ENCODE data around the gene CDC42BPA. TPM values are rescaled to one million over a fixed set of nuclear protein-coding genes. Genes with fewer than 3 reads are reported as not detected.

The CDC42BPA gene
- total and polyA plus RNA-seq, 2 experiments from 2014 or later = 28.6 to 39.1 TPM

DNA sequence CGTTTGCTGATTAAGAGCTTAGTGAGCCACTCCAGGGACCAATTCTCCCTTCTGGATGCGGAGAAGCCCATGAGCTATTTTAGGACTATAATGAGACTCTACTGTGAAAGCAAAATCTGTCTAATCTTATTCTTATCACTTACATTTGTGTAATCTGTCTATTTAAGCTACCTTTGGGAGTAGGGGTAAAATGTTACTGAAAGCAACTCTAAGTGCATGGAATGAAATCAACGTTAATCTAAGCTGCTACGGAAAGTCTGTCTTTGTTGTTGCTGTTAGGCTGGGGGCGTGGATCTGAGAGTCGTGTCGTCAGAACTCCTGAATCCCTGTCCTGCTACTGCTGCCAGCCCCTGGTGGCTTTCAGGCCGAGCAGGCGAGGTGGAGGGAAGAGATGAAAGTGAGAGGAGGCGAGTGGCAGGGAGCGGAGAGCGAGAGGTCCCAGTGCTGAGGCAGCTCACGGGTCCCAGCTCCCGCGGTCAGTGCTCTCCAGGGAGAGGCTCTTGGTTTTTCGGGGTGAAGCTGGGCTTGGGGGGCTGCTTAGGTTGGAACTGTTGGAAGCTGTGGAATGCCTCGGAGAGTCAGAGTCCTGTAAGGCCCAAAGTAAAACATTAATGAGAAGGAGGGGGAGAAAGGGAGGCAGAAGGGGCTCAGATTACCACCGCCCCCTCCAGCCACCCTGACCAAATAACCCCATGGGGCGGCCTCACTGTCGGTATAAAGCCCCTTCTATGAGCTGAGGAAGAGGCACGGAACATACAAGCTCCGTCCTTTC lies 324.3 kb downstream of the CDC42BPA start:
- DNase-seq = no peak
- no peak overlapping the region for H3K27ac ChIP-seq
- no peaks in the 10 kb centered on the region for H3K27me3 ChIP-seq (replicated peaks; ENCODE audit: insufficient read depth)
- H3K9me3 ChIP-seq (ENCODE audit: low read depth) = no peaks in the 10 kb centered on the region
- WGBS, 2 experiments (ENCODE audit: low coverage in 1 of 2, low lambda C conversion rate in 2 of 2, missing lambda C conversion rate in 2 of 2) = 78 to 80% methylated on average over 22 of the region's 22 CpGs
- in situ Hi-C loops (cut with MboI) = no loop called here
- H3K36me3 ChIP-seq (ENCODE audit: low read depth) = peaks cover 15% of the 10 kb centered on the region; the same call in 1 of the 2 replicates
- no peak overlapping the region for H3K4me2 ChIP-seq (ENCODE audit: unreplicated experiment)
- H3K4me3 ChIP-seq = no peak overlapping the region
- TF ChIP-seq EZH2 (IDR thresholded peaks at IDR 0.05; ENCODE audit: insufficient read depth, poor library complexity, severe bottlenecking) = no peak
- no peak for TF ChIP-seq EZH2phosphoT487 (IDR thresholded peaks at IDR 0.05; ENCODE audit: insufficient read depth, low read depth)
- no peak overlapping the region for H3K9ac ChIP-seq
- H3K9me2 ChIP-seq (ENCODE audit: insufficient read depth) = no peaks in the 10 kb centered on the region
- no peaks in the 10 kb centered on the region for H3F3A ChIP-seq (ENCODE audit: insufficient read depth)
- H3K4me1 ChIP-seq (ENCODE audit: insufficient read depth) = no peaks in the 10 kb centered on the region
- H4K20me1 ChIP-seq (ENCODE audit: insufficient read depth) = no peaks in the 10 kb centered on the region
- no peak overlapping the region for H2AFZ ChIP-seq
- H3K79me2 ChIP-seq (ENCODE audit: insufficient read depth) = no peaks in the 10 kb centered on the region

DNA sequence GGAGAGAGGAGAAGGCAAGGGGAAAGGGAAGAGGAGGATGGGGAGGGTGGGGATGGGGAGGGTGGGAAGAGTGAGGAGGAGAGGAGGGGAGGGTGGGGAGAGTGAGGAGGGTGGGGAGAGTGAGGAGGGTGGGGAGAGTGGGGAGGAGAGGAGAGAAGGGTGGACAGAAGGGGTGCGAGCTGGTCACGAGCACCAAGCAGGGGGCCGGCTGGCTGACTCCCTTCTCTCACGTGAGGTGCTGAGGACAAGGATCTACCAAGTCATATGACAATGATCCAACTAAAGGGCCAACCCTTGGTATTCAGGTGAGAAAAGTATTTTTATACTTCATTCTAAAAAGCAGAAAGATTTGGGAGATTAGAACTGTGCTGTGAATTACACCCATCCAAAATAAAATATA lies 326.4 kb downstream of the CDC42BPA start:
- H3K9me2 ChIP-seq (ENCODE audit: insufficient read depth) = no peaks in the 10 kb centered on the region
- H3K79me2 ChIP-seq (ENCODE audit: insufficient read depth) = no peaks in the 10 kb centered on the region
- TF ChIP-seq EZH2phosphoT487 (IDR thresholded peaks at IDR 0.05; ENCODE audit: insufficient read depth, low read depth) (no peak), EZH2 (IDR thresholded peaks at IDR 0.05; ENCODE audit: insufficient read depth, poor library complexity, severe bottlenecking) (no peak)
- no peak for DNase-seq
- H3K4me1 ChIP-seq (ENCODE audit: insufficient read depth) = no peaks in the 10 kb centered on the region
- no peaks in the 10 kb centered on the region for H3K9me3 ChIP-seq (ENCODE audit: low read depth)
- WGBS, 2 experiments (ENCODE audit: low coverage in 1 of 2, low lambda C conversion rate in 2 of 2, missing lambda C conversion rate in 2 of 2) = 88 to 90% methylated on average over 2 to 4 of the region's 4 CpGs
- H3K27ac ChIP-seq = no peak overlapping the region
- no peak overlapping the region for H3K4me2 ChIP-seq (ENCODE audit: unreplicated experiment)
- H3K4me3 ChIP-seq = no peak overlapping the region
- in situ Hi-C loops (cut with MboI) = no loop called here
- H3F3A ChIP-seq (ENCODE audit: insufficient read depth) = no peaks in the 10 kb centered on the region
- no peaks in the 10 kb centered on the region for H3K27me3 ChIP-seq (replicated peaks; ENCODE audit: insufficient read depth)
- H4K20me1 ChIP-seq (ENCODE audit: insufficient read depth) = no peaks in the 10 kb centered on the region
- H2AFZ ChIP-seq = no peak overlapping the region
- H3K36me3 ChIP-seq (ENCODE audit: low read depth) = 0 out of 2 replicates have a peak, but pooled peaks cover 8% of the 10 kb centered on the region
- H3K9ac ChIP-seq = no peak overlapping the region

DNA sequence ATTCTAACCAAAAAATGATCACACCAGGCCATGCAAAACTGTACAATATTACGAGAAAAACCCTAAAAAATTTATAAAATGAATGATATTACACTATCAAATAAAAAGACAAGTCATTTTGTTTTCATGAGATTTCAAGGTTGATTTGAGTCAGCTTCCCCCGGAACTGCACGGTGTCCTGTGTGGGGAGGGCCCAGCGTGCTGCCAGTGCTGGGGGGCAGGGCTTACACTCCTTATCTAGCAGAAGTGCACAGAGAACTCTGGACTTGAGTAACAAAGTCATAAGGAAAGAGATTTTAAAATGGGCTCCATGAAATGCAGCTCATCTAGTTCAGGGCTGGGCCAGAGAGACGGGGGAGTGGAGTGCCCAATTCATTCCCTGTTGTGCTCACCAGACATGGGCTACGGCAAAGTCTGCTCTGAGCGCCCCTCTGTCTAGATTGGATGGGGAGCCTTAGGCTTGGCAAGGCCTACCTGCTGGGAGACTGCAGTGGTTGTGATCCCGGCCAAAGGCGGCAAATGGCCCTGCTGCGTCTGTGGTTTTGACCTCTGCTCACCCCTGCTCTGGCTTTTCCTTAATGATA lies 328.1 kb downstream of the CDC42BPA start:
- in situ Hi-C loops (cut with MboI) = no loop called here
- H3K27ac ChIP-seq = no peak overlapping the region

DNA sequence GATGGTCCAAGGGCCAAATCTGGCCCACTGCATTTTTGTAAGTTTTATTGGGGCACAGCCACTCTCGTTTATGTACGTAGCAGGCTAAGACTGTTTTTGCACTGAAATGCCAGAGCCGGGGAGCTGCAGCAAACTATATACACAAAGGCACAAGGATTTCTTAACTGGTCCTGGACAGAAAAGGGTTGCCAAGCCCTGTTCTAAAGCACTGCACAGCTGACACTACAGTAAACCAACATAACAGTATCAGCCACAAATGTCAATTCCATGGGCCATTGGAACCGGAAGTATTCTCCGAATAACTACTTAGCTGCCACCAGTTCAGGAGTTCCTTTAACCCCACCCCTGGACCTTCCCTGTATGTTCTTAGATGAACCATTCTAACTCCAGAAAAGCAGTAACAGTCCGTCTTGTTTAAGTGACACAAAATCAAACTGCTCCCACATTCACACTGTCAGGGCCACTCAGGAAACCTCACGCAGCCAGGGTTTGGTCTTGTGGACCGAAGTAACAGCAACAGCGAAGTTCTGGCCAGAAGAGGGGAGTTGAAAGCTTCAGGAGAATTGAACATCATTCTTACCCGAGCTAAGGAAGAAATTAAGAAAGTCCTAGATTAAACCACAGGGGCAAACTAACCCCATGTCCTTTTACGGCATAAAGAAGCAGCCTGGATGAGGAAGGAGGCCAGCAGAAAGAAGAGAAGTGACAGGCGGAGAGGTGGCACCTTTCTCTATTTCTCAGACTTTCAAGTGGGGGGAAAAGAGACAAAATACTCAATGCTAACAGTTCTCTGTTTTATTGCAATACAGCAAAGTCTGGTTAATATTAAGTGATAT lies 329.0 kb downstream of the CDC42BPA start:
- H3K27ac ChIP-seq = no peak overlapping the region
- 85% methylated on average over 12 of the region's 12 CpGs for WGBS, 2 experiments (ENCODE audit: low coverage in 1 of 2, low lambda C conversion rate in 2 of 2, missing lambda C conversion rate in 2 of 2)
- H2AFZ ChIP-seq = no peak overlapping the region
- no peaks in the 10 kb centered on the region for H3K4me1 ChIP-seq (ENCODE audit: insufficient read depth)
- no peak overlapping the region for H3K4me2 ChIP-seq (ENCODE audit: unreplicated experiment)
- no peaks in the 10 kb centered on the region for H3F3A ChIP-seq (ENCODE audit: insufficient read depth)
- no peak overlapping the region for H3K9ac ChIP-seq
- H3K36me3 ChIP-seq (ENCODE audit: low read depth) = 0 out of 2 replicates have a peak, but pooled peaks cover 8% of the 10 kb centered on the region
- H3K9me2 ChIP-seq (ENCODE audit: insufficient read depth) = no peaks in the 10 kb centered on the region
- no peaks in the 10 kb centered on the region for H3K79me2 ChIP-seq (ENCODE audit: insufficient read depth)
- no peak overlapping the region for H3K4me3 ChIP-seq
- H3K27me3 ChIP-seq (replicated peaks; ENCODE audit: insufficient read depth) = no peaks in the 10 kb centered on the region
- TF ChIP-seq EZH2 (IDR thresholded peaks at IDR 0.05; ENCODE audit: insufficient read depth, poor library complexity, severe bottlenecking) (no peak), EZH2phosphoT487 (IDR thresholded peaks at IDR 0.05; ENCODE audit: insufficient read depth, low read depth) (no peak)
- DNase-seq = no peak
- in situ Hi-C loops (cut with MboI) = no loop called here
- H3K9me3 ChIP-seq (ENCODE audit: low read depth) = no peaks in the 10 kb centered on the region
- no peaks in the 10 kb centered on the region for H4K20me1 ChIP-seq (ENCODE audit: insufficient read depth)

More for the DNA sequence above, 328.1 kb downstream of the CDC42BPA start:
- TF ChIP-seq EZH2phosphoT487 (IDR thresholded peaks at IDR 0.05; ENCODE audit: insufficient read depth, low read depth) = no peak
- no peak for TF ChIP-seq EZH2 (IDR thresholded peaks at IDR 0.05; ENCODE audit: insufficient read depth, poor library complexity, severe bottlenecking)
- DNase-seq = no peak
- H3K9me3 ChIP-seq (ENCODE audit: low read depth) = no peaks in the 10 kb centered on the region
- no peaks in the 10 kb centered on the region for H3K79me2 ChIP-seq (ENCODE audit: insufficient read depth)
- H4K20me1 ChIP-seq (ENCODE audit: insufficient read depth) = no peaks in the 10 kb centered on the region
- no peak overlapping the region for H3K9ac ChIP-seq
- H3K4me2 ChIP-seq (ENCODE audit: unreplicated experiment) = no peak overlapping the region
- WGBS, 2 experiments (ENCODE audit: low coverage in 1 of 2, low lambda C conversion rate in 2 of 2, missing lambda C conversion rate in 2 of 2) = 96 to 98% methylated on average over 10 of the region's 10 CpGs
- H3K9me2 ChIP-seq (ENCODE audit: insufficient read depth) = no peaks in the 10 kb centered on the region
- no peak overlapping the region for H2AFZ ChIP-seq
- 0 out of 2 replicates have a peak, but pooled peaks cover 8% of the 10 kb centered on the region for H3K36me3 ChIP-seq (ENCODE audit: low read depth)
- H3F3A ChIP-seq (ENCODE audit: insufficient read depth) = no peaks in the 10 kb centered on the region
- H3K4me1 ChIP-seq (ENCODE audit: insufficient read depth) = no peaks in the 10 kb centered on the region
- no peaks in the 10 kb centered on the region for H3K27me3 ChIP-seq (replicated peaks; ENCODE audit: insufficient read depth)
- H3K4me3 ChIP-seq = no peak overlapping the region

All from GM23248 (cell line).